H1 (cell line): ENCODE data around the gene MNAT1. TPM values are rescaled to one million over a fixed set of nuclear protein-coding genes. Genes with fewer than 3 reads are reported as not detected.

ENCODE experiments used
- CTCF ChIA-PET: fragments of 300-600 bp; sonication (Branson Sonifier 250); formaldehyde crosslinking; loops from one replicate; lab custom pipeline; 2021; ENCODE audit not compliant: partially characterized antibody; lab: Charles Lee
- POLR2A ChIA-PET: fragments of 300-600 bp; sonication (Branson Sonifier 250); formaldehyde crosslinking; loops from one replicate; lab custom pipeline; 2021; ENCODE audit warnings: inconsistent platforms; ENCODE audit not compliant: partially characterized antibody; lab: Charles Lee
- DNase-seq, 2 experiments: peaks; one replicate each; pipeline versions ENCODE4 v3.0.0 to v3.0.0-alpha.2; 2010 to 2022; ENCODE audit warnings: low spot score in 2 of 2, low read depth in 1 of 2, mixed read lengths in 1 of 2
- FAIRE-seq: peaks from 2 replicates; lab custom pipeline; 2011; peaks lifted over from hg19 to GRCh38; lab: Jason Lieb, UNC
- H2AFZ ChIP-seq: 2 replicates; pipeline ENCODE4 v1.8.1; 2012; ENCODE audit warnings: low read length, inconsistent platforms
- H2AK5ac ChIP-seq: 2 replicates; pipeline ENCODE4 v1.6.1; 2013; ENCODE audit warnings: low read depth, low read length
- H2BK120ac ChIP-seq: replicated peaks from 2 replicates; pipeline ENCODE3; 2013; ENCODE audit warnings: low read depth, low read length, inconsistent platforms
- H2BK12ac ChIP-seq: 2 replicates; pipeline ENCODE4 v1.6.1; 2013; ENCODE audit warnings: low read depth, low read length
- H2BK15ac ChIP-seq: 2 replicates; pipeline ENCODE4 v1.6.1; 2013; ENCODE audit warnings: low read length
- H2BK20ac ChIP-seq: 2 replicates; pipeline ENCODE4 v1.6.1; 2013; ENCODE audit warnings: low read length
- H2BK5ac ChIP-seq: 2 replicates; pipeline ENCODE4 v1.6.1; 2013; ENCODE audit warnings: low read depth, low read length
- H3K14ac ChIP-seq: 2 replicates; pipeline ENCODE4 v1.6.1; 2013; ENCODE audit warnings: inconsistent platforms; ENCODE audit not compliant: insufficient read length
- H3K18ac ChIP-seq: 2 replicates; pipeline ENCODE4 v1.6.1; 2013; ENCODE audit warnings: low read length; ENCODE audit errors: extremely low read depth
- H3K23ac ChIP-seq: 2 replicates; pipeline ENCODE4 v1.6.1; 2013; ENCODE audit warnings: inconsistent platforms; ENCODE audit not compliant: insufficient read length
- H3K23me2 ChIP-seq: 2 replicates; pipeline ENCODE4 v1.6.1; 2013; ENCODE audit warnings: low read depth, low read length
- H3K27ac ChIP-seq: 2 replicates; pipeline ENCODE4 v1.6.1; 2011; ENCODE audit warnings: low read depth, low read length, inconsistent platforms
- H3K27me3 ChIP-seq, 4 experiments: replicated peaks in 1 of 4; 1 replicate in 1 of 4; 2 replicates in 3 of 4; pipeline versions ENCODE4 v1.6.1 to v1.8.1; 2011 to 2013; ENCODE audit warnings: low read length in 3 of 4, mild to moderate bottlenecking in 3 of 4, inconsistent platforms in 2 of 4, mixed read lengths in 2 of 4, moderate library complexity in 1 of 4; ENCODE audit not compliant: control insufficient read depth in 3 of 4, insufficient read depth in 3 of 4; ENCODE audit errors: extremely low read depth in 1 of 4
- H3K36me3 ChIP-seq, 4 experiments: 2 replicates each; pipeline versions ENCODE4 v1.6.1 to v1.8.1; 2011 to 2013; ENCODE audit warnings: mild to moderate bottlenecking in 4 of 4, low read length in 3 of 4, moderate library complexity in 2 of 4, control low read depth in 1 of 4, inconsistent platforms in 1 of 4; ENCODE audit not compliant: insufficient read depth in 4 of 4, control insufficient read depth in 2 of 4
- H3K4ac ChIP-seq: replicated peaks from 2 replicates; pipeline ENCODE3; 2013; ENCODE audit warnings: low read length, low read depth, mixed read lengths, inconsistent platforms; ENCODE audit not compliant: insufficient read length
- H3K4me1 ChIP-seq, 4 experiments: replicated peaks in 1 of 4; 1 replicate in 1 of 4; 2 replicates in 3 of 4; pipeline versions ENCODE4 v1.6.1 to v1.8.1; 2011 to 2013; ENCODE audit warnings: low read length in 3 of 4, inconsistent platforms in 2 of 4, mixed read lengths in 1 of 4; ENCODE audit not compliant: insufficient read depth in 4 of 4, control insufficient read depth in 3 of 4
- H3K4me2 ChIP-seq, 2 experiments: 2 replicates each; pipeline versions ENCODE4 v1.6.1 to v1.8.1; 2011 to 2013; ENCODE audit warnings: low read depth in 2 of 2, low read length in 2 of 2, control low read depth in 1 of 2, inconsistent platforms in 1 of 2, mild to moderate bottlenecking in 1 of 2; ENCODE audit not compliant: insufficient read depth in 1 of 2
- H3K4me3 ChIP-seq, 4 experiments: fragments of 200-600, 300-600 bp in 1 of 4; sonication (generic), shearing (Covaris generic), sonication (Bioruptor Twin) in 1 of 4; 2 replicates each; pipeline versions ENCODE4 v1.5.1 to v1.8.1; 2011 to 2016; ENCODE audit warnings: low read length in 4 of 4, low read depth in 3 of 4, control low read depth in 2 of 4, inconsistent platforms in 2 of 4, mild to moderate bottlenecking in 2 of 4, mixed read lengths in 1 of 4, moderate library complexity in 1 of 4; ENCODE audit not compliant: insufficient read depth in 2 of 4; ENCODE audit errors: extremely low read depth in 1 of 4
- H3K56ac ChIP-seq: replicated peaks from 2 replicates; pipeline ENCODE3; 2013; ENCODE audit warnings: low read depth, mild to moderate bottlenecking, mixed read lengths, low read length, inconsistent platforms; ENCODE audit not compliant: insufficient read length
- H3K79me1 ChIP-seq: 2 replicates; pipeline ENCODE4 v1.6.1; 2013; ENCODE audit warnings: low read depth, low read length, control low read depth
- H3K79me2 ChIP-seq, 2 experiments: 2 replicates each; pipeline versions ENCODE4 v1.6.1 to v1.8.1; 2012 to 2013; ENCODE audit warnings: low read length in 2 of 2, mild to moderate bottlenecking in 2 of 2, inconsistent platforms in 1 of 2; ENCODE audit not compliant: insufficient read depth in 2 of 2, control insufficient read depth in 1 of 2
- H3K9ac ChIP-seq, 4 experiments: replicated peaks in 1 of 4; 1 replicate in 1 of 4; 2 replicates in 3 of 4; pipeline versions ENCODE4 v1.6.1 to v1.8.1; 2011 to 2013; ENCODE audit warnings: low read depth in 3 of 4, low read length in 3 of 4, control low read depth in 2 of 4, mild to moderate bottlenecking in 2 of 4, moderate library complexity in 2 of 4, inconsistent platforms in 1 of 4; ENCODE audit errors: extremely low read depth in 1 of 4
- H3K9me3 ChIP-seq, 2 experiments: 2 replicates each; pipeline versions ENCODE4 v1.6.1 to v1.8.1; 2012 to 2013; ENCODE audit warnings: mild to moderate bottlenecking in 2 of 2, moderate library complexity in 2 of 2, control low read depth in 1 of 2, inconsistent platforms in 1 of 2, low read depth in 1 of 2, low read length in 1 of 2, mixed read lengths in 1 of 2; ENCODE audit not compliant: insufficient read depth in 2 of 2
- H4K20me1 ChIP-seq, 2 experiments: replicated peaks in 1 of 2; 2 replicates each; pipeline versions ENCODE3 to v1.8.1; 2011 to 2013; ENCODE audit warnings: inconsistent platforms in 2 of 2, low read length in 2 of 2, mild to moderate bottlenecking in 1 of 2; ENCODE audit not compliant: insufficient read depth in 2 of 2, control insufficient read depth in 1 of 2
- H4K5ac ChIP-seq: 2 replicates; pipeline ENCODE4 v1.6.1; 2013; ENCODE audit warnings: low read length, low read depth, mixed read lengths, inconsistent platforms; ENCODE audit not compliant: insufficient read length
- H4K8ac ChIP-seq: 2 replicates; pipeline ENCODE4 v1.8.0; 2013; ENCODE audit warnings: mild to moderate bottlenecking, moderate library complexity, low read length, inconsistent platforms; ENCODE audit not compliant: insufficient read depth; ENCODE audit errors: extremely low read depth
- H4K91ac ChIP-seq: replicated peaks from 2 replicates; pipeline ENCODE3; 2013; ENCODE audit warnings: low read length, mixed read lengths, inconsistent platforms; ENCODE audit not compliant: insufficient read length
- ATF3 ChIP-seq: IDR thresholded peaks from 2 replicates; pipeline ENCODE4 v1.6.1; 2011; ENCODE audit warnings: low read depth, mild to moderate bottlenecking, low read length; ENCODE audit not compliant: insufficient read depth
- HDAC6 ChIP-seq: IDR thresholded peaks from one replicate; pipeline ENCODE4 v1.7.1; 2012; ENCODE audit warnings: low read depth, mild to moderate bottlenecking, inconsistent platforms, low read length, moderate library complexity
- WGBS, 2 experiments: shearing (Covaris generic) in 1 of 2; methylation state at CpG; one replicate each; pipeline versions ENCODE4 v1.1.6 to v1.1.7; 2013 to 2015; ENCODE audit warnings: low lambda C conversion rate in 2 of 2, mixed read lengths in 2 of 2, inconsistent platforms in 1 of 2, low coverage in 1 of 2, missing lambda C conversion rate in 1 of 2; ENCODE audit not compliant: insufficient replicate concordance in 2 of 2, insufficient coverage in 1 of 2, insufficient read length in 1 of 2; ENCODE audit errors: extremely low coverage in 1 of 2, missing lambda C conversion rate in 1 of 2; 5-methylcytosine and 5-hydroxymethylcytosine counted together
- polyA plus RNA-seq, 7 experiments: library from polyadenylated mRNA; depleted of rRNA in 3 of 7; stranded (reverse) in 5 of 7; unstranded in 2 of 7; fragments of >200 nt in 5 of 7; fragments of 200-250 nt in 2 of 7; gene quantifications; 1 replicate in 5 of 7; 2 replicates in 1 of 7; 4 replicates in 1 of 7; pipeline versions ENCODE4 v1.2.1 to v1.2.3, GENCODE V29; 2011 to 2013; ENCODE audit warnings: missing spikeins in 2 of 7, mixed read lengths in 2 of 7
- total RNA-seq: library from RNA; stranded (reverse); fragmentation: NEBNext Ultra II Directional; extraction: Animal tissue kit (Norgen Biotek cat#: 25700); gene quantifications from 2 replicates; pipeline ENCODE4 v1.2.1, GENCODE V29; 2021

MNAT1 gene
- total and polyA plus RNA-seq, 2 of the 8 experiments (the other 6 are each of a cell fraction or from before 2014, with no cell fraction given): 34.7 to 52.1 TPM

GRCh38 chr14:60964904-60965303 lies 230.3 kb downstream of the MNAT1 start:
- H3K27ac ChIP-seq: no peak overlapping the region
- DNase-seq (no peak), FAIRE-seq (no peak)
- H3K56ac ChIP-seq: no peak overlapping the region
- no peak overlapping the region for H3K14ac ChIP-seq
- 89% methylated on average over 2 of the region's 2 CpGs; no CpG with 5 or more reads in 1 of the 2 experiments for WGBS, 2 experiments
- H3K79me2 ChIP-seq: no peaks in the 10 kb centered on the region
- H3K18ac ChIP-seq: no peak overlapping the region
- POLR2A ChIA-PET: no interaction called here
- H4K5ac ChIP-seq: no peak overlapping the region
- H3K79me1 ChIP-seq: no peaks in the 10 kb centered on the region
- H3K4me1 ChIP-seq: no peaks in the 10 kb centered on the region
- no peak overlapping the region for H2AFZ ChIP-seq
- H3K23me2 ChIP-seq: no peaks in the 10 kb centered on the region; the same call in 1 of the 2 replicates
- CTCF ChIA-PET: no interaction called here
- H3K4me3 ChIP-seq: no peak overlapping the region
- H2BK20ac ChIP-seq: no peak overlapping the region
- H3K4me2 ChIP-seq: no peak overlapping the region
- no peaks in the 10 kb centered on the region for H3K36me3 ChIP-seq
- no peaks in the 10 kb centered on the region for H3K27me3 ChIP-seq
- H2BK5ac ChIP-seq: no peak overlapping the region
- H4K91ac ChIP-seq: no peak overlapping the region
- H3K4ac ChIP-seq: no peak overlapping the region
- H2BK12ac ChIP-seq: no peak overlapping the region
- H2BK120ac ChIP-seq: no peak overlapping the region
- peaks cover 0 to 2% of the 10 kb centered on the region in 2 experiments for H4K20me1 ChIP-seq
- H2AK5ac ChIP-seq: no peak overlapping the region
- no peaks in the 10 kb centered on the region for H3K9me3 ChIP-seq
- no peak overlapping the region for H4K8ac ChIP-seq
- H2BK15ac ChIP-seq: no peak overlapping the region
- H3K23ac ChIP-seq: no peak overlapping the region
- no peak overlapping the region for H3K9ac ChIP-seq
- no peak for TF ChIP-seq ATF3
- TF ChIP-seq HDAC6: no peak
